Measurements from ENCODE around the gene MISP3.

DNA sequence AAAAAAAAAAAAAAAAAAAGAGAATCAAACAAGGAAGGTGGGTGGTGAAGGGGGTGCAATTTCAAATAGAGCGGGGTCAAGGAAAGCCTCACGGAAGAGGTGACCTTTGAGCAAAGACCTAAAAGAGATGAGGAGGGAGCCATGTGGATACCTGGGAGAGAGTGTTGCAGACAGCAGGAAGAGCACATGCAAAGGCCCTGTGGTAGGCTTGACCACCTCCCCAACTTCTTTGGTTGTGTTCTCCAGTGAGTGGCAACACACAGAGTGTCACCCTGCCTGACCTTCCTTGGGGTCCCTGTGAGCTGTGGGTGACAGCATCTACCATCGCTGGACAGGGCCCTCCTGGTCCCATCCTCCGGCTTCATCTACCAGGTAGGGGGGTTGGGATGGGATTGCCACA lies 22.1 kb upstream of the MISP3 start:
- TF ChIP-seq ZNF121 (CRISPR knock-in tag; conservative IDR thresholded peaks at IDR 0.05): no peak
- TF ChIP-seq HNRNPH1 (optimal IDR thresholded peaks at IDR 0.05; ENCODE audit: low read depth, low read length): no peak
